Activated CD8-positive, alpha-beta T cell treated with anti-CD3 and anti-CD28 coated beads for 36 hours (primary cell): ENCODE data around the gene NUP214. TPM values are rescaled to one million over a fixed set of nuclear protein-coding genes. Genes with fewer than 3 reads are reported as not detected.

ENCODE experiments used
- ATAC-seq: fragments of 200-7000 bp; cut with Tn5 transposase; one replicate; pipeline ENCODE4 v1.10.0; 2021; ENCODE audit warnings: mild to moderate bottlenecking, moderate library complexity
- CTCF ChIA-PET: fragments of 350-600 bp; sonication (Branson Sonifier 250); formaldehyde crosslinking; loops from one replicate; lab custom pipeline; 2021; ENCODE audit warnings: antibody characterized with exemption; lab: Charles Lee
- POLR2A ChIA-PET: fragments of 350-600 bp; sonication (Branson Sonifier 250); formaldehyde crosslinking; loops from one replicate; lab custom pipeline; 2021; ENCODE audit warnings: antibody characterized with exemption; lab: Charles Lee
- DNase-seq: peaks from one replicate; pipeline ENCODE4 v3.0.0-alpha.2; 2020
- H3K27ac Mint-ChIP-seq: one replicate; pipeline ENCODE4 v1.8.0; 2021; ENCODE audit warnings: mild to moderate bottlenecking, mixed read lengths
- H3K27me3 Mint-ChIP-seq: one replicate; pipeline ENCODE4 v1.8.0; 2021; ENCODE audit warnings: mixed read lengths
- H3K36me3 Mint-ChIP-seq: one replicate; pipeline ENCODE4 v1.8.0; 2021; ENCODE audit warnings: low read depth, mixed read lengths
- H3K4me1 Mint-ChIP-seq: one replicate; pipeline ENCODE4 v1.8.0; 2021; ENCODE audit warnings: low read depth, mixed read lengths
- H3K4me3 Mint-ChIP-seq: one replicate; pipeline ENCODE4 v1.8.0; 2021; ENCODE audit warnings: mild to moderate bottlenecking, moderate library complexity, mixed read lengths
- H3K9me3 Mint-ChIP-seq: one replicate; pipeline ENCODE4 v1.8.0; 2021; ENCODE audit warnings: mixed read lengths
- CTCF ChIP-seq: fragments of 200-600 bp; IDR thresholded peaks from one replicate; pipeline ENCODE4 v1.8.0; 2022; ENCODE audit warnings: antibody characterized with exemption, mild to moderate bottlenecking
- intact Hi-C: fragments of 100-400 bp; cut with micrococcal nuclease; formaldehyde crosslinking; loops from one replicate; pipeline ENCODE4 v1.10.0; 2022
- total RNA-seq, 2 experiments: library from RNA; stranded (reverse); gene quantifications; one replicate each; pipeline ENCODE4 v1.2.3, GENCODE V29; 2021

The NUP214 gene
- total RNA-seq, 2 experiments from 2014 or later, result 57.6 to 58.3 TPM

GRCh38 chr9:131280660-131281059 lies 155.3 kb downstream of the NUP214 start:
- Mint-ChIP-seq H3K4me3 (no peak overlapping the region), H3K4me1 (peaks cover 21% of the 10 kb centered on the region), H3K36me3 (peaks cover 8% of the 10 kb centered on the region), H3K9me3 (no peaks in the 10 kb centered on the region), H3K27ac (no peak overlapping the region), H3K27me3 (peaks cover 12% of the 10 kb centered on the region)
- no peak for DNase-seq
- no peak for TF ChIP-seq CTCF
- ATAC-seq, result no peak
- intact Hi-C loops, result no loop called here
- CTCF ChIA-PET, result no interaction called here
- POLR2A ChIA-PET, result interaction anchor here (1.3 kb wide), 1 partner anchor 25 kb away, joined by 5 read pairs; no protein-coding TSS in a partner anchor

GRCh38 chr9:131281119-131281965 lies 156.0 kb downstream of the NUP214 start:
- no peak for ATAC-seq
- intact Hi-C loops, result no loop called here

GRCh38 chr9:131282175-131282574 lies 156.8 kb downstream of the NUP214 start:
- intact Hi-C loops, result no loop called here
- no peak for ATAC-seq
- H3K9me3 Mint-ChIP-seq, result no peaks in the 10 kb centered on the region
- ChIA-PET CTCF (no interaction called here), POLR2A (interaction anchor here (1.0 kb wide), 1 partner anchor 43 kb away, joined by 6 read pairs; no protein-coding TSS in a partner anchor)
- H3K27me3 Mint-ChIP-seq, result peaks cover 12% of the 10 kb centered on the region
- H3K4me1 Mint-ChIP-seq, result peaks cover 21% of the 10 kb centered on the region
- peak overlapping the region; percentile 31 for H3K4me3 Mint-ChIP-seq
- H3K27ac Mint-ChIP-seq, result no peak overlapping the region
- H3K36me3 Mint-ChIP-seq, result no peaks in the 10 kb centered on the region
- no peak for DNase-seq
- no peak for TF ChIP-seq CTCF

More at GRCh38 chr9:131281119-131281965, 156.0 kb downstream of the NUP214 start:
- POLR2A ChIA-PET, result interaction anchor here (1.0 kb wide), 1 partner anchor 43 kb away, joined by 6 read pairs; no protein-coding TSS in a partner anchor
- CTCF ChIA-PET, result no interaction called here
- Mint-ChIP-seq H3K4me3 (peak overlapping the region; percentile 31), H3K4me1 (peaks cover 21% of the 10 kb centered on the region), H3K36me3 (peaks cover 1% of the 10 kb centered on the region), H3K27me3 (peaks cover 12% of the 10 kb centered on the region), H3K27ac (no peak overlapping the region), H3K9me3 (no peaks in the 10 kb centered on the region)
- DNase-seq, result no peak
- TF ChIP-seq CTCF, result no peak

GRCh38 chr9:131282688-131283422 lies 157.5 kb downstream of the NUP214 start:
- ChIA-PET CTCF (no interaction called here), POLR2A (no interaction called here)
- no peak for TF ChIP-seq CTCF
- intact Hi-C loops, result no loop called here
- DNase-seq (peak; percentile 43), ATAC-seq (no peak)
- Mint-ChIP-seq H3K27ac (no peak overlapping the region), H3K9me3 (no peaks in the 10 kb centered on the region), H3K27me3 (peaks cover 12% of the 10 kb centered on the region), H3K36me3 (no peaks in the 10 kb centered on the region), H3K4me3 (no peak overlapping the region), H3K4me1 (peaks cover 21% of the 10 kb centered on the region)

Other genes starting within 250 kb of the NUP214 start
- not detected for gene QRFP, start 228.8 kb upstream of the NUP214 start, total RNA-seq
- gene FIBCD1, start 186.3 kb upstream of the NUP214 start, total RNA-seq, result not detected
- gene LAMC3, start 116.4 kb upstream of the NUP214 start, total RNA-seq, result under 1 TPM; 0.09 to 0.43 TPM
- 1 to 10 TPM in 1 of 2 experiments, under 1 TPM in 1; 0.72 to 1.9 TPM for gene AIF1L, start 29.1 kb upstream of the NUP214 start, total RNA-seq
- gene FAM78A, start 150.9 kb downstream of the NUP214 start, total RNA-seq, result 10 to 100 TPM; 36.2 to 39.8 TPM
- under 1 TPM in 1 of 2 experiments, not detected in 1; 0.11 TPM for gene PLPP7, start 164.1 kb downstream of the NUP214 start, total RNA-seq